Measurements from ENCODE around the gene MYO3A. TPM values are rescaled to one million over a fixed set of nuclear protein-coding genes. Genes with fewer than 3 reads are reported as not detected.

MYO3A gene, protein sequence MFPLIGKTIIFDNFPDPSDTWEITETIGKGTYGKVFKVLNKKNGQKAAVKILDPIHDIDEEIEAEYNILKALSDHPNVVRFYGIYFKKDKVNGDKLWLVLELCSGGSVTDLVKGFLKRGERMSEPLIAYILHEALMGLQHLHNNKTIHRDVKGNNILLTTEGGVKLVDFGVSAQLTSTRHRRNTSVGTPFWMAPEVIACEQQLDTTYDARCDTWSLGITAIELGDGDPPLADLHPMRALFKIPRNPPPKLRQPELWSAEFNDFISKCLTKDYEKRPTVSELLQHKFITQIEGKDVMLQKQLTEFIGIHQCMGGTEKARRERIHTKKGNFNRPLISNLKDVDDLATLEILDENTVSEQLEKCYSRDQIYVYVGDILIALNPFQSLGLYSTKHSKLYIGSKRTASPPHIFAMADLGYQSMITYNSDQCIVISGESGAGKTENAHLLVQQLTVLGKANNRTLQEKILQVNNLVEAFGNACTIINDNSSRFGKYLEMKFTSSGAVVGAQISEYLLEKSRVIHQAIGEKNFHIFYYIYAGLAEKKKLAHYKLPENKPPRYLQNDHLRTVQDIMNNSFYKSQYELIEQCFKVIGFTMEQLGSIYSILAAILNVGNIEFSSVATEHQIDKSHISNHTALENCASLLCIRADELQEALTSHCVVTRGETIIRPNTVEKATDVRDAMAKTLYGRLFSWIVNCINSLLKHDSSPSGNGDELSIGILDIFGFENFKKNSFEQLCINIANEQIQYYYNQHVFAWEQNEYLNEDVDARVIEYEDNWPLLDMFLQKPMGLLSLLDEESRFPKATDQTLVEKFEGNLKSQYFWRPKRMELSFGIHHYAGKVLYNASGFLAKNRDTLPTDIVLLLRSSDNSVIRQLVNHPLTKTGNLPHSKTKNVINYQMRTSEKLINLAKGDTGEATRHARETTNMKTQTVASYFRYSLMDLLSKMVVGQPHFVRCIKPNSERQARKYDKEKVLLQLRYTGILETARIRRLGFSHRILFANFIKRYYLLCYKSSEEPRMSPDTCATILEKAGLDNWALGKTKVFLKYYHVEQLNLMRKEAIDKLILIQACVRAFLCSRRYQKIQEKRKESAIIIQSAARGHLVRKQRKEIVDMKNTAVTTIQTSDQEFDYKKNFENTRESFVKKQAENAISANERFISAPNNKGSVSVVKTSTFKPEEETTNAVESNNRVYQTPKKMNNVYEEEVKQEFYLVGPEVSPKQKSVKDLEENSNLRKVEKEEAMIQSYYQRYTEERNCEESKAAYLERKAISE (N-terminal part only)
- total RNA-seq = not detected in 2 replicates

DNA sequence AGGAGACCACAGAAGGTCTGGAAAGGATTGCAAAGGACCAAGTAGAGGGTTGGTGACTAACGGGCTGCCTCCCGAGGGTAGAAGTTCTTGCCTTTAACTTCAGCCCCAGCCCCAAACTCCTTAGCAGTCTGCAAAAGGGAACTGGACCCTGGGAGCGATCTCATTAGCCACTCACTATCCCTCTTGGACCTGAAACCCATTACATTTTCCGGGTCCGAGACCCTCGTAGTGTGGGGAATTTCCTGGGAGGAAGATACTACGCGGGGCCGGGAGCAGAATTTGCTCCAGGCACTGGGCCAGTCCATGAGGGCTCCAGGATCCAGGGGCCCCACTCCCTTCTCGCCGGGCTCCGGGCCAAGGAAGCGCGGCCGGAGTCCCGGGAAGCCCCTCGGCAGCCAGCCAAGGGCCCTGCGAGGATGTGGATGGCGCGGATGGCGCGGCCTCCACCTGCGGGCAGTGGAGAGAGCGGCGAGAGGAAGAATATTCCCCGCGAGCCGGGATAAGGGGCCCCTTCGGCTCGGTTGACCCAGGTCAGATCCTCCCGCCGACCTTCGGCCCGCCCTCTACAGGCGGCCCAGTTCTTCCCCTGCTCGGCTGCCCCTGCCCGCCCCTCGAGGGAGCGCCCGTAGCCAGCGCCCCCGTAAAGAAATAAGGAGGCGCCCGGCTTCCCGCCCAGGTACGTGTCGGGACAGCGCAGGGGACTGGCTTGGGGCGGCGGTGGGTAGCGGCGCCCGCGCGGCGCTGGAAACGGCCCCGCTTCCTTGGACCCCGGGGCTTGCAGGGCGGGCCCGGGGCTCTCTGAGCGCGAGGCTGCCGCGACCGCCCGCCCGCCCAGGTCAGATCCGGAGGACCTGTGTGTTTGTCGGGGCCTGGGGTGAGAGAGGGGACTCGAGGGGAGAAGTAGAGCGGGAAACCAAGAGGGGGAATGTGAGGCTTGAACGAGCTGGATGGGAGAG is at the start of gene MYO3A:
Gene MYO3A, plus strand, starts transcription at position 577 of the 956 bp plus-strand sequence. CDS start 17,882 bp downstream, outside the sequence.

DNA sequence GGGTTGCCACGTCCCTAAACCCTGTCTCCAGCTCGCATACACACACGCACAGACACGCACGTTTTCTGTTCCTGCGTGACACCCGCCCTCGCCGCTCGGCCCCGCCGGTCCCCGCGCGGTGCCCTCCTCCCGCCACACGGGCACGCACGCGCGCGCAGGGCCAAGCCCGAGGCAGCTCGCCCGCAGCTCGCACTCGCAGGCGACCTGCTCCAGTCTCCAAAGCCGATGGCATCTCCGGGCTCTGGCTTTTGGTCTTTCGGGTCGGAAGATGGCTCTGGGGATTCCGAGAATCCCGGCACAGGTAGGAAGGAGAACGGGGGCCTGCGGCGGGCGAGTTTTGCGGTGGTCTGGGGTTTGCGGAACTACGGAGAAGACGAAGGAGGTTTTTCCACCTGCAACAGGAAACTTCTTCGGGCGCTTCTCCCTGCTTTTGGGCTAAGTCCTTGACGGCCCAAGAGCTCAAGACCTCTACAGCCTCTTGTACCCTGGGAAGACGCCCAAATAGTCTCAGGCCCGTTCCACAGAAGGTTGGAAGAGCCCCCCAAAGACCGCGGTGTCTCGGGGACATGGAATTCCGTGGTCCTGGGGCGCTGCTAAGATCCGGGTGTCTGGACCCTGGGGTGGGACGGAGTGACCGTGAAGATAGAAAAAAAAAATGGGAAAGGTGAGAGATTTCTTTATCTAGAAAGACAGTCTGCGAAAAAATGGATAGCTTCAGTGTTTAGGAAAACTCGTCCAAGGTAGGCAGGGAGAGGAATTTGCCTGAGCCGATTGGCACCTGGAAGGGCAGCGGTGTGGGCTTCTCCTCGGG is 282.8 kb downstream of the MYO3A start, which contains the start of gene GAD2:
Gene GAD2, plus strand, starts transcription at position 190 of the 811 bp plus-strand sequence. Its CDS starts 36 bp downstream, at position 226.

Data from uterine smooth muscle cell (primary cell).